ENCODE measurements around the gene FAM13A.

Gene FAM13A

GRCh38 chr4:88812420-88812819 lies 244.6 kb downstream of the FAM13A start:
- DNase-seq (ENCODE audit: low read depth in 3 of 3) = no peak

- no peak for DNase-seq (ENCODE audit: low read depth in 3 of 3)
Measured at GRCh38 chr4:88811904-88812303, 245.1 kb downstream of the FAM13A start.

GRCh38 chr4:88810325-88810724 lies 246.7 kb downstream of the FAM13A start:
- no peak for DNase-seq (ENCODE audit: low read depth in 3 of 3)

- no peak for DNase-seq (ENCODE audit: low read depth in 3 of 3)
Measured at GRCh38 chr4:88809576-88810219, 247.3 kb downstream of the FAM13A start.

- no peak for DNase-seq (ENCODE audit: low read depth in 3 of 3)
Measured at GRCh38 chr4:88809101-88809500, 247.9 kb downstream of the FAM13A start.

- DNase-seq (ENCODE audit: low read depth in 3 of 3) = no peak
Measured at GRCh38 chr4:88807499-88807898, 249.5 kb downstream of the FAM13A start.

- DNase-seq (ENCODE audit: low read depth in 3 of 3) = no peak
Measured at GRCh38 chr4:88804234-88804633, 252.8 kb downstream of the FAM13A start.

- DNase-seq (ENCODE audit: low read depth in 3 of 3) = no peak
Measured at GRCh38 chr4:88803600-88804096, 253.3 kb downstream of the FAM13A start.

- DNase-seq (ENCODE audit: low read depth in 3 of 3) = no peak
Measured at GRCh38 chr4:88802585-88803286, 254.2 kb downstream of the FAM13A start.

- no peak for DNase-seq (ENCODE audit: low read depth in 3 of 3)
Measured at GRCh38 chr4:88802138-88802537, 254.8 kb downstream of the FAM13A start.

- DNase-seq (ENCODE audit: low read depth in 3 of 3) = no peak
Measured at GRCh38 chr4:88799900-88800299, 257.1 kb downstream of the FAM13A start.

GRCh38 chr4:88797725-88798124 lies 259.3 kb downstream of the FAM13A start:
- DNase-seq (ENCODE audit: low read depth in 3 of 3) = no peak

GRCh38 chr4:88796545-88796944 lies 260.4 kb downstream of the FAM13A start:
- DNase-seq (ENCODE audit: low read depth in 3 of 3) = no peak

GRCh38 chr4:88794952-88795351 lies 262.0 kb downstream of the FAM13A start:
- DNase-seq (ENCODE audit: low read depth in 3 of 3) = no peak

- no peak for DNase-seq (ENCODE audit: low read depth in 3 of 3)
Measured at GRCh38 chr4:88794087-88794690, 262.8 kb downstream of the FAM13A start.

- no peak for DNase-seq (ENCODE audit: low read depth in 3 of 3)
Measured at GRCh38 chr4:88793475-88793874, 263.5 kb downstream of the FAM13A start.

- no peak for DNase-seq (ENCODE audit: low read depth in 3 of 3)
Measured at GRCh38 chr4:88792821-88793220, 264.2 kb downstream of the FAM13A start.

GRCh38 chr4:88792268-88792781 lies 264.7 kb downstream of the FAM13A start:
- no peak for DNase-seq (ENCODE audit: low read depth in 3 of 3)

- DNase-seq (ENCODE audit: low read depth in 3 of 3) = no peak
Measured at GRCh38 chr4:88791274-88791673, 265.7 kb downstream of the FAM13A start.

- DNase-seq (ENCODE audit: low read depth in 3 of 3) = no peak
Measured at GRCh38 chr4:88788895-88789294, 268.1 kb downstream of the FAM13A start.

- no peak for DNase-seq (ENCODE audit: low read depth in 3 of 3)
Measured at GRCh38 chr4:88788424-88788823, 268.6 kb downstream of the FAM13A start.

- DNase-seq (ENCODE audit: low read depth in 3 of 3) = no peak
Measured at GRCh38 chr4:88786011-88786410, 271.0 kb downstream of the FAM13A start.

GRCh38 chr4:88780389-88780788 lies 276.6 kb downstream of the FAM13A start:
- DNase-seq (ENCODE audit: low read depth in 3 of 3) = no peak

Data from stimulated activated CD4-positive, alpha-beta T cell treated with anti-CD3 and anti-CD28 coated beads, TNF-alpha, amount 100 ng/mL, for 4 hours (primary cell).